Thoracic aorta (tissue), 2 donors: ENCODE data around the gene SLC6A4. TPM values are rescaled to one million over a fixed set of nuclear protein-coding genes. Genes with fewer than 3 reads are reported as not detected.
"Not testable (repeated sequence)": the region's sequence is repeated elsewhere in the genome, so short reads cannot be mapped to it uniquely, and the experiment has no call there.

ENCODE experiments used
- ATAC-seq: fragments of 150-250 bp; one replicate; pipeline ENCODE4 v1.8.0; 2017; ENCODE audit warnings: low read depth; ENCODE audit not compliant: insufficient number of reproducible peaks, low FRiP score
- DNase-seq: peaks from one replicate; pipeline ENCODE4 v3.0.0-alpha.2; 2020; ENCODE audit warnings: low spot score
- H3K27ac ChIP-seq, 2 donors: fragments of 200-600 bp; sonication (generic); 1 replicate in 1 of 2; 2 replicates in 1 of 2; pipeline ENCODE4 v1.5.1; 2016; ENCODE audit warnings: mild to moderate bottlenecking in 2 of 2, moderate library complexity in 2 of 2
- H3K27me3 ChIP-seq: fragments of 200-600 bp; sonication (generic); replicated peaks from 2 replicates; pipeline ENCODE4 v1.6.0; 2016; ENCODE audit warnings: mild to moderate bottlenecking; ENCODE audit not compliant: insufficient read depth
- H3K36me3 ChIP-seq: fragments of 200-600 bp; sonication (generic); one replicate; pipeline ENCODE4 v1.5.1; 2016
- H3K4me1 ChIP-seq, 2 donors: fragments of 200-600 bp; sonication (generic); 1 replicate in 1 of 2; 2 replicates in 1 of 2; pipeline versions ENCODE4 v1.5.1 to v1.6.0; 2016; ENCODE audit warnings: low read depth in 2 of 2, mild to moderate bottlenecking in 1 of 2; ENCODE audit not compliant: control insufficient read depth in 1 of 2
- H3K4me3 ChIP-seq: fragments of 200-600 bp; sonication (generic); 2 replicates; pipeline ENCODE4 v1.5.1; 2016; ENCODE audit warnings: mild to moderate bottlenecking
- H3K9me3 ChIP-seq: fragments of 200-600 bp; sonication (generic); 2 replicates; pipeline ENCODE4 v1.5.1; 2016
- CTCF ChIP-seq: fragments of 200-600 bp; sonication (generic); IDR thresholded peaks from one replicate; pipeline ENCODE4 v1.5.1; 2019; ENCODE audit warnings: antibody characterized with exemption
- total RNA-seq, 2 donors: library from RNA; depleted of rRNA; stranded (reverse); fragments of >200 nt; gene quantifications; one replicate each; pipeline versions ENCODE4 v1.1.0 to v1.2.3, GENCODE V29; 2016

Gene SLC6A4
- total RNA-seq, 2 donors from 2014 or later = 1.6 to 15.2 TPM

GRCh38 chr17:30203471-30203981 is 32.0 kb downstream of the SLC6A4 start:
- no peak for TF ChIP-seq CTCF
- no peak for ATAC-seq
- no peak for DNase-seq

GRCh38 chr17:30200656-30201055 is 34.8 kb downstream of the SLC6A4 start:
- not testable (repeated sequence) for H3K36me3 ChIP-seq, H3K27ac ChIP-seq, H3K4me1 ChIP-seq, ATAC-seq, H3K4me3 ChIP-seq, H3K9me3 ChIP-seq, DNase-seq, H3K27me3 ChIP-seq

More at GRCh38 chr17:30203471-30203981, 32.0 kb downstream of the SLC6A4 start:
- Histone ChIP-seq H3K4me1 (no peaks in the 10 kb centered on the region), H3K36me3 (no peaks in the 10 kb centered on the region), H3K4me3 (no peak overlapping the region), H3K27ac (no peak overlapping the region), H3K27me3 (no peaks in the 10 kb centered on the region), H3K9me3 (no peaks in the 10 kb centered on the region)

- H3K27ac ChIP-seq = no peak overlapping the region
- H3K4me1 ChIP-seq = no peaks in the 10 kb centered on the region
- no peak overlapping the region for H3K4me3 ChIP-seq
- ATAC-seq = no peak
- H3K27me3 ChIP-seq = no peaks in the 10 kb centered on the region
- no peak for TF ChIP-seq CTCF
- no peak for DNase-seq
- no peaks in the 10 kb centered on the region for H3K36me3 ChIP-seq
- H3K9me3 ChIP-seq = no peaks in the 10 kb centered on the region
Observed at GRCh38 chr17:30200106-30200505, 35.4 kb downstream of the SLC6A4 start.

- Histone ChIP-seq H3K4me3 (no peak overlapping the region), H3K4me1 (no peaks in the 10 kb centered on the region), H3K27me3 (no peaks in the 10 kb centered on the region), H3K36me3 (no peaks in the 10 kb centered on the region), H3K9me3 (no peaks in the 10 kb centered on the region), H3K27ac (no peak overlapping the region)
- TF ChIP-seq CTCF = no peak
- no peak for DNase-seq
- no peak for ATAC-seq
Observed at GRCh38 chr17:30199600-30199999, 35.9 kb downstream of the SLC6A4 start.

- H3K4me3 ChIP-seq = no peak overlapping the region
- no peaks in the 10 kb centered on the region for H3K27me3 ChIP-seq
- no peaks in the 10 kb centered on the region for H3K36me3 ChIP-seq
- DNase-seq (no peak), ATAC-seq (no peak)
- H3K27ac ChIP-seq = no peak overlapping the region
- H3K9me3 ChIP-seq = no peaks in the 10 kb centered on the region
- no peaks in the 10 kb centered on the region for H3K4me1 ChIP-seq
- TF ChIP-seq CTCF = no peak
Observed at GRCh38 chr17:30197416-30197815, 38.1 kb downstream of the SLC6A4 start.

- Histone ChIP-seq H3K9me3 (no peaks in the 10 kb centered on the region), H3K27ac (no peak overlapping the region), H3K27me3 (no peaks in the 10 kb centered on the region), H3K4me1 (no peaks in the 10 kb centered on the region), H3K36me3 (no peaks in the 10 kb centered on the region), H3K4me3 (no peak overlapping the region)
- no peak for TF ChIP-seq CTCF
- ATAC-seq = no peak
- no peak for DNase-seq
Observed at GRCh38 chr17:30196504-30196903, 39.0 kb downstream of the SLC6A4 start.
